Superior temporal gyrus (tissue), 1 donor: ENCODE results near the gene KRT80.

Experiments
- DNase-seq: peaks from one replicate; pipeline ENCODE4 v3.0.0-alpha.2; 2016; ENCODE audit errors: extremely low spot score

KRT80 gene

GRCh38 chr12:52155048-52155868, 36.6 kb downstream of the KRT80 start:
- no peak for DNase-seq

- DNase-seq: no peak
Observed at GRCh38 chr12:52152905-52153317, 38.9 kb downstream of the KRT80 start.

GRCh38 chr12:52151837-52152783, 39.7 kb downstream of the KRT80 start:
- DNase-seq: peak; percentile 35

- no peak for DNase-seq
Observed at GRCh38 chr12:52151153-52151836, 40.5 kb downstream of the KRT80 start.

- DNase-seq: no peak
Observed at GRCh38 chr12:52149651-52150241, 42.1 kb downstream of the KRT80 start.

GRCh38 chr12:52149182-52149641, 42.6 kb downstream of the KRT80 start:
- no peak for DNase-seq

- no peak for DNase-seq
Observed at GRCh38 chr12:52148464-52149181, 43.2 kb downstream of the KRT80 start.

GRCh38 chr12:52147964-52148463, 43.8 kb downstream of the KRT80 start:
- DNase-seq: no peak

- DNase-seq: no peak
Observed at GRCh38 chr12:52147367-52147963, 44.3 kb downstream of the KRT80 start.

GRCh38 chr12:52146822-52147366, 44.9 kb downstream of the KRT80 start:
- DNase-seq: no peak

GRCh38 chr12:52146089-52146821, 45.6 kb downstream of the KRT80 start:
- no peak for DNase-seq

GRCh38 chr12:52145228-52146088, 46.4 kb downstream of the KRT80 start:
- no peak for DNase-seq

GRCh38 chr12:52144512-52145227, 47.1 kb downstream of the KRT80 start:
- DNase-seq: no peak

GRCh38 chr12:52142431-52142830, 49.4 kb downstream of the KRT80 start:
- DNase-seq: no peak

- DNase-seq: no peak
Observed at GRCh38 chr12:52141875-52142274, 49.9 kb downstream of the KRT80 start.

- DNase-seq: no peak
Observed at GRCh38 chr12:52141306-52141705, 50.5 kb downstream of the KRT80 start.

- DNase-seq: no peak
Observed at GRCh38 chr12:52139579-52140062, 52.2 kb downstream of the KRT80 start.
